Right lobe of liver (tissue), 4 donors: ENCODE measurements around the gene BCL2.

Experiments
- CTCF ChIP-seq, 4 donors: fragments of 200-600 bp in 3 of 4; fragments of 450-650 bp in 1 of 4; IDR thresholded peaks; one replicate each; pipeline versions ENCODE4 v1.5.1 to v1.8.0; 2016 to 2022; ENCODE audit warnings: antibody characterized with exemption in 4 of 4, mild to moderate bottlenecking in 2 of 4
- POLR2A ChIP-seq: fragments of 450-650 bp; IDR thresholded peaks from one replicate; pipeline ENCODE4 v1.6.1; 2017; ENCODE audit warnings: antibody characterized with exemption, mild to moderate bottlenecking
- donor health status: DM: no; HTN: no; CAD: no.
- donor health status: DM: no; HTN: no; CAD: no.
- donor health status: DM: no; HTN: yes; CAD: no.

GRCh38 chr18:63074981-63075404, 244.6 kb downstream of the BCL2 start:
- TF ChIP-seq POLR2A (no peak), CTCF (IDR thresholded peaks at IDR 0.05) (no peak)
